HFF-Myc (cell line): Measurements from ENCODE around the gene NUDT19.
"Not testable (repeated sequence)": the region's sequence is repeated elsewhere in the genome, so short reads cannot be mapped to it uniquely, and the experiment has no call there.

ENCODE experiments used
- DNase-seq: peaks from one replicate; pipeline ENCODE4 v3.0.0-alpha.2; 2011; ENCODE audit warnings: low read depth; ENCODE audit errors: extremely low read depth
- H3K4me3 ChIP-seq: replicated peaks from 2 replicates; pipeline ENCODE4 v1.5.1; 2011; ENCODE audit warnings: low read depth, mild to moderate bottlenecking, control low read depth, low read length
- CTCF ChIP-seq: IDR thresholded peaks from 2 replicates; pipeline ENCODE4 v1.5.1; 2012; ENCODE audit warnings: mild to moderate bottlenecking, low read depth, low read length, control low read depth; ENCODE audit errors: missing control alignments

Gene NUDT19

GRCh38 chr19:32691291-32691951 lies at the start of gene NUDT19:
TSS of gene NUDT19 (plus strand) at chr19:32691821. CDS start at chr19:32691961, 140 bp downstream.
- H3K4me3 ChIP-seq, result peak within 1 kb of the TSS; percentile 59
- peak; percentile 44 for DNase-seq
- TF ChIP-seq CTCF, result no peak

DNA sequence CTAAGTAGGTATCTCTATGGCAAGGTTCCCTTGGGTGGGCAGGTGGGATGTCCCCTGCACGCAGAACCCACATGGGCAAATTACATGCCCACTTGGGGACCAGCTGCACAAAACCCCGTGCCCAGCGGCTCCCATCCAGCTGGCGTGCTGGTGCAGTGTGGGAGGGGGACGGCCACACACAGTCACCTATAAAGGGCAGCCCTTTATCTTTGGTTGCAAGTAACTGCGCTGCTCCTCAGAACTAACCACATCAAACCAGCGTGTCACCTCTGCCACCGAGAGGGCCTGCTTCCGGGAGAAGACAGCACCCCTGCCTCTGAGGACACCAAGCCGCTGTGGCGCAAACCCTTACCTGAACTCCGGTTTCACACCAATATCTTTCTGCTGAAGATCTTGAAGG lies 48.9 kb upstream of the NUDT19 start:
- no peak for DNase-seq

DNA sequence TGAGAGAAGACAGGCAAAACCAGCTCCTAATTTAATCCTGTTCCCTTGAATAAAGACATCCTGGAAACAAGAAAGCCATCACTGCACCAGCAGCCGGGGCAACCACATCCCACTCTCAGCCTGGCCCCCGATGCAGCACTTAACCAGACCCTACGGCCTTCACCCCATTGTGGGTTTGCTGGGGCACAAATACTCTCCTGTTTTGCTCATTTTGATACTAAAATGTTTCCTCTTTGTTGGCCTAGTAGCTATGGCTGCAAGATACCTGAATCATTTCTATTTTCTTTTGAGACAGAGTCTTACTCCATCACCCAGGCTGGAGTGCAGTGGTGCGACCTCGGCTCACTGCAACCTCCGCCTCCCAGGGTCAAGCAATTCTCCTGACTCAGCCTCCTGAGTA lies 45.1 kb upstream of the NUDT19 start:
- no peak for TF ChIP-seq CTCF
- DNase-seq, result no peak
- no peak overlapping the region for H3K4me3 ChIP-seq

More for the DNA sequence above, 48.9 kb upstream of the NUDT19 start:
- TF ChIP-seq CTCF, result no peak
- H3K4me3 ChIP-seq, result no peak overlapping the region

GRCh38 chr19:32647361-32647760 lies 44.3 kb upstream of the NUDT19 start:
- no peak overlapping the region for H3K4me3 ChIP-seq
- no peak for DNase-seq
- TF ChIP-seq CTCF, result no peak

GRCh38 chr19:32649751-32650150 lies 41.9 kb upstream of the NUDT19 start:
- no peak for DNase-seq
- no peak for TF ChIP-seq CTCF
- no peak overlapping the region for H3K4me3 ChIP-seq

DNA sequence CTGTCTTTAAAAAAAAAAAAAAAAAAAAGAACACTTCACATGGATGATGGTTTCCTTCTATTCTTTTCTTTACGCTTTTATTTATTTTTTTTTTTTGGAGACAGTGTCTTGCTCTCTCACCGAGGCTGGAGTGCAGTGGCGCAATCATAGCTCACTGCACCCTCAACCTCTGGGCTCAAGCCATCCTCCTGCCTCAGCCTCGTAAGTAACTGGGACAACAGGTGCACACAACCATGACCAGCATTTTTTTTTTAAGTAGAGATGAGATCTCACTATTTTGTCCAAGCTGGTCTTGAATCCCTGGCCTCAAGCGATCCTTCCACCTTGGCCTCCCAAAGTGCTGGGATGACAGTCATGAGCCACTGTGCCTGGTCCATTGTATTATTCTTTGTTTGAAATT lies 41.0 kb upstream of the NUDT19 start:
- DNase-seq, result no peak
- no peak for TF ChIP-seq CTCF
- no peak overlapping the region for H3K4me3 ChIP-seq

- no peak overlapping the region for H3K4me3 ChIP-seq
- no peak for DNase-seq
- no peak for TF ChIP-seq CTCF
Observed at GRCh38 chr19:32651729-32652140, 39.9 kb upstream of the NUDT19 start.

- not testable (repeated sequence) for H3K4me3 ChIP-seq, DNase-seq
Observed at GRCh38 chr19:32652331-32652730, 39.3 kb upstream of the NUDT19 start.
